Panc1 (cell line): ENCODE data around the gene OR4D1. TPM values are rescaled to one million over a fixed set of nuclear protein-coding genes. Genes with fewer than 3 reads are reported as not detected.

Experiments
- ATAC-seq: fragments of 200-7000 bp; cut with Tn5 transposase; 2 replicates; pipeline ENCODE4 v1.9.1; 2020; ENCODE audit warnings: mild to moderate bottlenecking, moderate library complexity
- BruUV-seq: library from RNA; stranded (reverse); fragments of 400-500 nt; replicated peaks from 2 replicates; lab custom pipeline; 2021; lab: Mats Ljungman, UMichigan
- CTCF ChIA-PET: fragments of 300-600 bp; sonication (Branson Sonifier 250); formaldehyde crosslinking; loops from one replicate; lab custom pipeline; 2022; ENCODE audit warnings: antibody characterized with exemption; lab: Charles Lee
- POLR2A ChIA-PET: fragments of 300-600 bp; sonication (Branson Sonifier 250); formaldehyde crosslinking; loops from one replicate; lab custom pipeline; 2022; ENCODE audit warnings: antibody characterized with exemption; lab: Charles Lee
- DNase-seq: peaks from one replicate; pipeline ENCODE4 v3.0.0-alpha.2; 2010; ENCODE audit warnings: low read depth, low spot score
- H3K27ac ChIP-seq: 2 replicates; pipeline ENCODE4 v1.5.1; 2011; ENCODE audit warnings: mild to moderate bottlenecking, low read length, inconsistent platforms
- H3K27me3 ChIP-seq: fragments of 200-500 bp; sonication (Bioruptor generic); 2 replicates; pipeline ENCODE4 v1.6.0; 2014; ENCODE audit warnings: low read length, inconsistent platforms; ENCODE audit not compliant: control insufficient read depth, insufficient read depth
- H3K36me3 ChIP-seq: fragments of 200-500 bp; sonication (Bioruptor generic); 2 replicates; pipeline ENCODE4 v1.5.1; 2014; ENCODE audit warnings: inconsistent platforms, mild to moderate bottlenecking, low read length, moderate library complexity; ENCODE audit not compliant: control insufficient read depth, insufficient read depth
- H3K4me1 ChIP-seq: 2 replicates; pipeline ENCODE4 v1.5.1; 2011; ENCODE audit warnings: inconsistent platforms, mild to moderate bottlenecking, low read length, moderate library complexity; ENCODE audit not compliant: control insufficient read depth, insufficient read depth
- H3K4me3 ChIP-seq, 2 experiments: 2 replicates each; pipeline ENCODE4 v1.5.1; 2011 to 2012; ENCODE audit warnings: low read depth in 2 of 2, low read length in 2 of 2, mild to moderate bottlenecking in 2 of 2, inconsistent platforms in 1 of 2, moderate library complexity in 1 of 2
- H3K9me3 ChIP-seq: fragments of 200-500 bp; sonication (Bioruptor generic); 2 replicates; pipeline ENCODE4 v1.5.1; 2014; ENCODE audit warnings: low read depth, mild to moderate bottlenecking, inconsistent platforms, low read length, moderate library complexity; ENCODE audit not compliant: control insufficient read depth, insufficient read depth
- CTCF ChIP-seq: fragments of 450-650 bp; IDR thresholded peaks from 2 replicates; pipeline ENCODE4 v1.5.1; 2017; ENCODE audit warnings: mild to moderate bottlenecking
- POLR2AphosphoS5 ChIP-seq: IDR thresholded peaks from 2 replicates; pipeline ENCODE4 v1.6.1; 2012; ENCODE audit warnings: mild to moderate bottlenecking, low read depth, low read length, moderate library complexity
- SIN3A ChIP-seq: IDR thresholded peaks from 2 replicates; pipeline ENCODE4 v1.6.1; 2012; ENCODE audit warnings: low read depth, mild to moderate bottlenecking, low read length, moderate library complexity, borderline replicate concordance; ENCODE audit not compliant: insufficient read depth
- TCF7L2 ChIP-seq: IDR thresholded peaks from 2 replicates; pipeline ENCODE4 v1.6.1; 2011; ENCODE audit warnings: mild to moderate bottlenecking, low read depth, low read length, inconsistent platforms
- in situ Hi-C: cut with HindIII; loops from 2 replicates; pipeline ENCODE4 v1.10.0; 2016; ENCODE audit warnings: low sequenced_read_pairs, low pct_unique_long_range_greater_than_20kb
- intact Hi-C: fragments of 100-400 bp; cut with micrococcal nuclease; formaldehyde crosslinking; loops from one replicate; pipeline ENCODE4 v1.10.0; 2022; ENCODE audit not compliant: unreplicated experiment
- total RNA-seq: library from RNA; stranded (reverse); gene quantifications from one replicate; pipeline ENCODE4 v1.2.1, GENCODE V29; 2021; ENCODE audit not compliant: unreplicated experiment
- TF ChIP-seq, protein P1 (sequence below), 2 experiments: IDR thresholded peaks; 2 replicates each; pipeline ENCODE4 v1.6.1; 2011 to 2012; ENCODE audit warnings: low read depth in 2 of 2, control low read depth in 1 of 2, low read length in 1 of 2, mild to moderate bottlenecking in 1 of 2, moderate library complexity in 1 of 2; ENCODE audit not compliant: insufficient read depth in 1 of 2

Gene OR4D1
- total RNA-seq, 1 experiment from 2014 or later: 0.05 TPM

DNA sequence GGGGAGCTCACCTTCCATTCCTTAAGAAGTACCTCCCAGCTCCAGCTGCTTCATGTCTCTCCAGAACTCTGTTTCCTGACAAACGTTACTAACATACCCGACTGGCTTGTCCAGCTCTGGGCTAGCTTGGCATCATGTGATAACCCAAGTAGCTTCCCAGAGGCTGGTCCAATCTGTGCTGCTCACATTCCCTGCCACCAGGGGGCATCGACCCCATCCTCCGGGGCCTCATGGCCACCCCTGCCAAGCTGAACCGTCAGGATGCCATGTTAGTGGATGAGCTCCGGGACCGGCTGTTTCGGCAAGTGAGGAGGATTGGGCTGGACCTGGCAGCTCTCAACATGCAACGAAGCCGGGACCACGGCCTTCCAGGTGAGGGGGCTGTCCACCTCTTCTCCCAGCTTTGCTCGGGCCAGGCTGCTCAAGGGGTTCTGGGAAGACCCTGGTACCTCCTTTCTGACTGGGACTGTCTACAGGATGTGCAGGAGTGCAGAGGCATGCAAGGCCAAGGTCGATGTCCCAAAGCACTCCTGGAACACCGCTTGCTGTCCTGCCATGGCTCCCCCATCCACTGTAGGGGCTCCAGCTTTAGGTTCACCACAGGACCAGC lies 51.9 kb downstream of the OR4D1 start:
- ChIA-PET POLR2A (no interaction called here), CTCF (interaction anchor here (0.6 to 1.4 kb wide), 2 partner anchors 50 to 356 kb away, joined by 3 read pairs; no protein-coding TSS in a partner anchor)
- no peak overlapping the region for H3K4me3 ChIP-seq
- no peak overlapping the region for H3K27ac ChIP-seq
- TF ChIP-seq TCF7L2: no peak
- peak; percentile 60 for TF ChIP-seq CTCF
- no TSS peak for BruUV-seq
- no peaks in the 10 kb centered on the region for H3K36me3 ChIP-seq
- DNase-seq (no peak), ATAC-seq (peak; percentile 86)
- in situ Hi-C loops: no loop called here
- no peaks in the 10 kb centered on the region for H3K27me3 ChIP-seq
- no peaks in the 10 kb centered on the region for H3K9me3 ChIP-seq
- intact Hi-C loops: no loop called here
- no peaks in the 10 kb centered on the region for H3K4me1 ChIP-seq

GRCh38 chr17:58202859-58203258 lies 54.7 kb downstream of the OR4D1 start:
- ATAC-seq (no peak), DNase-seq (no peak)
- Histone ChIP-seq H3K9me3 (no peaks in the 10 kb centered on the region), H3K27me3 (no peaks in the 10 kb centered on the region), H3K4me3 (no peak overlapping the region), H3K4me1 (no peaks in the 10 kb centered on the region), H3K36me3 (no peaks in the 10 kb centered on the region), H3K27ac (no peak overlapping the region)
- no TSS peak for BruUV-seq
- in situ Hi-C loops: no loop called here
- ChIA-PET CTCF (no interaction called here), POLR2A (no interaction called here)
- intact Hi-C loops: no loop called here
- no peak for TF ChIP-seq TCF7L2
- TF ChIP-seq CTCF: no peak

GRCh38 chr17:58204796-58205195 lies 56.6 kb downstream of the OR4D1 start:
- DNase-seq (no peak), ATAC-seq (0 out of 2 replicates have a peak, but pooled peaks have one; percentile 38)
- ChIA-PET POLR2A (no interaction called here), CTCF (no interaction called here)
- H3K36me3 ChIP-seq: no peaks in the 10 kb centered on the region
- H3K27me3 ChIP-seq: no peaks in the 10 kb centered on the region
- H3K4me3 ChIP-seq: no peak overlapping the region
- TF ChIP-seq TCF7L2 (no peak), POLR2AphosphoS5 (no peak), CTCF (no peak), SIN3A (no peak)
- TF ChIP-seq, protein P1, sequence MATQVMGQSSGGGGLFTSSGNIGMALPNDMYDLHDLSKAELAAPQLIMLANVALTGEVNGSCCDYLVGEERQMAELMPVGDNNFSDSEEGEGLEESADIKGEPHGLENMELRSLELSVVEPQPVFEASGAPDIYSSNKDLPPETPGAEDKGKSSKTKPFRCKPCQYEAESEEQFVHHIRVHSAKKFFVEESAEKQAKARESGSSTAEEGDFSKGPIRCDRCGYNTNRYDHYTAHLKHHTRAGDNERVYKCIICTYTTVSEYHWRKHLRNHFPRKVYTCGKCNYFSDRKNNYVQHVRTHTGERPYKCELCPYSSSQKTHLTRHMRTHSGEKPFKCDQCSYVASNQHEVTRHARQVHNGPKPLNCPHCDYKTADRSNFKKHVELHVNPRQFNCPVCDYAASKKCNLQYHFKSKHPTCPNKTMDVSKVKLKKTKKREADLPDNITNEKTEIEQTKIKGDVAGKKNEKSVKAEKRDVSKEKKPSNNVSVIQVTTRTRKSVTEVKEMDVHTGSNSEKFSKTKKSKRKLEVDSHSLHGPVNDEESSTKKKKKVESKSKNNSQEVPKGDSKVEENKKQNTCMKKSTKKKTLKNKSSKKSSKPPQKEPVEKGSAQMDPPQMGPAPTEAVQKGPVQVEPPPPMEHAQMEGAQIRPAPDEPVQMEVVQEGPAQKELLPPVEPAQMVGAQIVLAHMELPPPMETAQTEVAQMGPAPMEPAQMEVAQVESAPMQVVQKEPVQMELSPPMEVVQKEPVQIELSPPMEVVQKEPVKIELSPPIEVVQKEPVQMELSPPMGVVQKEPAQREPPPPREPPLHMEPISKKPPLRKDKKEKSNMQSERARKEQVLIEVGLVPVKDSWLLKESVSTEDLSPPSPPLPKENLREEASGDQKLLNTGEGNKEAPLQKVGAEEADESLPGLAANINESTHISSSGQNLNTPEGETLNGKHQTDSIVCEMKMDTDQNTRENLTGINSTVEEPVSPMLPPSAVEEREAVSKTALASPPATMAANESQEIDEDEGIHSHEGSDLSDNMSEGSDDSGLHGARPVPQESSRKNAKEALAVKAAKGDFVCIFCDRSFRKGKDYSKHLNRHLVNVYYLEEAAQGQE (IDR thresholded peaks at IDR 0.05; ENCODE audit: insufficient read depth in 1 of 2, low read depth in 2 of 2, low read length in 1 of 2): no peak
- no peaks in the 10 kb centered on the region for H3K4me1 ChIP-seq
- H3K27ac ChIP-seq: no peak overlapping the region
- no TSS peak for BruUV-seq
- intact Hi-C loops (no loop called here), in situ Hi-C loops (no loop called here)
- H3K9me3 ChIP-seq: no peaks in the 10 kb centered on the region
